ENCODE measurements around the gene EFL1.
A peak's percentile ranks its signal among the peaks of the same experiment; 100 is the strongest.
"Not testable (repeated sequence)": the region's sequence is repeated elsewhere in the genome, so short reads cannot be mapped to it uniquely, and the experiment has no call there.

EFL1 gene

DNA sequence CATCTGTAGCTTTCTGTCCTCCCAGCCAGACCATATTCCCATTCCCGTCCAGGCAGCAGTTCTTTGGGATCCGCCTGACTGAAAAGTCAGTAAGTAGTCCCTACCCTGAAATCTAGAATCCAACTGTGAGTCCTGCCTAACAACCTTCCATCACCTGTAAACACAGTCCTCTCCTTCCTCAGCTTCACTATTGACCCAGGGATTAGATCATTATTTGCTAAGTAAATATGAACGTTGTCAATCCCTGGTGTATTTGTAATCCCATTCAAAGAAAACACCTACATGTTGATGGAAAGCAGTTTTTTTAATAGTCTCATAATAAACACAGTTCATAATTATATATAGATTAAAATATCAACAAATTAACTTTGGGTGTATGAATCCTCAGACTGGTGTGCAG, 816 bp upstream of the EFL1 start:
- H3K4me3 ChIP-seq (ENCODE audit: low read depth, low read length), result peak overlapping the region; percentile 88
- no peak for DNase-seq (ENCODE audit: low read depth)
- TF ChIP-seq, protein P1, sequence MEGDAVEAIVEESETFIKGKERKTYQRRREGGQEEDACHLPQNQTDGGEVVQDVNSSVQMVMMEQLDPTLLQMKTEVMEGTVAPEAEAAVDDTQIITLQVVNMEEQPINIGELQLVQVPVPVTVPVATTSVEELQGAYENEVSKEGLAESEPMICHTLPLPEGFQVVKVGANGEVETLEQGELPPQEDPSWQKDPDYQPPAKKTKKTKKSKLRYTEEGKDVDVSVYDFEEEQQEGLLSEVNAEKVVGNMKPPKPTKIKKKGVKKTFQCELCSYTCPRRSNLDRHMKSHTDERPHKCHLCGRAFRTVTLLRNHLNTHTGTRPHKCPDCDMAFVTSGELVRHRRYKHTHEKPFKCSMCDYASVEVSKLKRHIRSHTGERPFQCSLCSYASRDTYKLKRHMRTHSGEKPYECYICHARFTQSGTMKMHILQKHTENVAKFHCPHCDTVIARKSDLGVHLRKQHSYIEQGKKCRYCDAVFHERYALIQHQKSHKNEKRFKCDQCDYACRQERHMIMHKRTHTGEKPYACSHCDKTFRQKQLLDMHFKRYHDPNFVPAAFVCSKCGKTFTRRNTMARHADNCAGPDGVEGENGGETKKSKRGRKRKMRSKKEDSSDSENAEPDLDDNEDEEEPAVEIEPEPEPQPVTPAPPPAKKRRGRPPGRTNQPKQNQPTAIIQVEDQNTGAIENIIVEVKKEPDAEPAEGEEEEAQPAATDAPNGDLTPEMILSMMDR (IDR thresholded peaks at IDR 0.05; ENCODE audit: low read depth, low read length, missing control alignments), result no peak

DNA sequence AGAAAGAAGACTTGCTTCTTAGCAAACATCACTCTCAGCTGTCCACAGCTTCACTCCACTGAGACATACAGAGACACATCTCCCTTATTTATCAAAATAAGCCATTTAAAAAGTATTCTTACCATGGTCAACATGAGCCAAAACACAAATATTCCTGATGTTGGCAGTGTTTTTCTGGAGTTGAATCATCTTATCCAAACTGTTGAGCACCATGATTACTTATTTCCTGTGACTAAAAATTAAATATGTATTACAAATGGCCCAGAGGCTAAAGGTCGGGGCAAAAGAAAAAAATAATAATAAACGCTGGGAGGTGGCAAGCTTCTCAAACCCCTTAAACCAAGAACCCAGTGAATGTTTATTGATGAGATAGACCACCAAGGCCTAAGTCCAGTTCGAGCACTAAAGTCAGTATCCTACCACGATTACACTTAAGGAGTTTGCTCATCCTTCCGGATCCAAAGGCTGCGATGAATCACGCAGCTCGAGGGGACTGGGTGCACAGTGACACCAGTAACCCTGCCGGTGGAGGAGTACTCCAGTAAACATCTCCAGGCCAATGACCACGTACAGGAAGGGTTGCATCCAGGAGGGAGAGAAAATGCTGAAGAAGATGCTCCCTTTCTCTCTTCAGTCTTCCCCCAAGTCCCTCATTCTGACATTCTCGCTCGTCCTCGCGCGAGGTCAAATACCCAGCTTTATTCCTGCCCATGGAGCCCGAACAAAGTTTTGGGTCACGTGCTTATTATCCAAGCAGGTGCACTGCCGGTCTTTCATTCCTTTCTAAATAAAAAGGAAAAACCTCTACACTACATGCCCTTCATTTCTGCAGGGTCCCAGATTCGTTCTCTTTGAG, 740 bp downstream of the EFL1 start:
- peak overlapping the region; percentile 88 for H3K4me3 ChIP-seq (ENCODE audit: low read depth, low read length)
- DNase-seq (ENCODE audit: low read depth), result not testable (repeated sequence)

DNA sequence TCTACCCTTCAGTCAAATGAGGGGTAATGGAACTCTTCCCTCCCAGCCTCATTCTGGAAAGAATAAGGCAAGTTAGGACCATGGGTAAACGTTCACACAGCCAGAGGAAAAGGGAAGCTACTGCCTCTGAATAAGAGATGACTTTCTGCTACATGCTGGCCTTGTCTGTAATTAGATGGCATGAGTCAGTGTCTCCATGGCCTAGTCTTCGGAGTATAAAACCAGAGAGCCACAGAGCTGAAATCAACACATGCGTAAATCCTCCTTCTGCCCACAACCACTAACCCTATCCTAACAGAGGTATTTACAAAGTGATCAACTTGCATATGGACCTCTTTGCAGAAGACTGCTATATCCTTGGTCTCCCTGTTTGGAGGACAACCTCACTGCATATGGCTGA, 14.3 kb downstream of the EFL1 start:
- not testable (repeated sequence) for H3K4me3 ChIP-seq (ENCODE audit: low read depth, low read length); DNase-seq (ENCODE audit: low read depth)

DNA sequence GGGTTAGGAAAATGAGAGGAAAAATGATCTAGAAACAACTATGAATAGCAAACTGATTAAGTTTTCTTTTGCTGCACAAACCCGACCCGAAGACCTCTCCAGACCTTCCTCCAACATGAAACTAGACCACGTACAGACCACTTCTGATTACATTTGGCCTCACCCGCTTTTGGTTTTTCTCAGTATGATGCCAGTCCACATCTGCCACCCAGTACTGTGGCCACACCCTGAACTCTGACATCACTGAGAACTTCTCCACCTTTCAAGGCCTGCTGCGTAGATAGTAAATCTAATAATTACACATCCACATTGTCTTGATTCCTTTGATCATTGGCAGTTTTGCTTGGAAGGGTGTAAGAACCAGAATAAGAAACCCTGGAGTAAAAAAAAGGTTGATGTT, 16.6 kb downstream of the EFL1 start:
- not testable (repeated sequence) for DNase-seq (ENCODE audit: low read depth); H3K4me3 ChIP-seq (ENCODE audit: low read depth, low read length)

DNA sequence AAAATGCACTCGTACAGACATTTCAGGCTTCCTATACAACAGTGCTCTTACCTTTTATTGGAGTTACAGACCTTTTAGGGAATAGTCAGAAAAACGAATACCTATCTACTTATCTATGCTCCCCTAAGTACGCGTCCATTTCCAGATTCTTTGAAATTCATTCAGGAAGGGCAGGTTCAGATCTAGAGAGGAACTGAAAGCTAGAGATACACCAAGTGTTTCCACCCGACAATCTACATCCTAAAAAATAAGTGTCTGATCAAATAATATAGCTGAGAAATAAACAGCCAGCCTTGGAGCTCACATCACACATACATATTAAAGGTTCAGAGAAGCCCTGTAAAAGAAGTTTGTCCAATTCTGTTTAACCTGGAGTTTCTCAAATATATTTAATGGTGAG, 18.9 kb downstream of the EFL1 start:
- H3K4me3 ChIP-seq (ENCODE audit: low read depth, low read length); DNase-seq (ENCODE audit: low read depth): not testable (repeated sequence)

DNA sequence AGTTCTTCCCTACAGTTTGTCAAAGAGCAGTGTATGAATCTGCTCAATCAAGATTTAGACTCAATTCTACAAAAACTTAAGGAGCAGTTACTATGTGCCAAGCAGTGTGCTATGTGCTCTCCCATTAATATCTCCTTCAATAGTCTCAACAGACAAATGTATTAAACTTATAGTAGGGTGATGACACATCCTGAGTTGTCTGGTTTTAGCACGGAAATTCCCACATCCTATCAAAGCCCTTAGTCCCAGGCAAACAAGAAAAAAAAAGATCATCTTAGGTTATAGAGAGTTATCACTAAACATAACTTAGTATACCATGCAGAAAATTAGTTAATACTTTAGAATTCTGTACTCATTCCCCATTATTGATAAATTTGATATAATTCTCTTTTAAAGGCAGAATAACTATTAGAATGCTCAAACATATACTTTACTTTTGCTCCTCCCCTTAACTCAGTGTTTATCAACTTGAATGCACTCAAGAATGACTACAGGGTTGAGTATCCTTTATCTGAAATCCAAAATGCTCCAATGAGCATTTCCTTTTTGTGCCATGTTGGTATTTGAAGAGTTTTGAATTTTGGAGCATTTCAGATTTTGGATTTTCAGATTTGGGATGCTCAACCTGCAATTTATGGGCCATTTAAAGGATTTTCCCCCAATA, 20.6 kb downstream of the EFL1 start:
- H3K4me3 ChIP-seq (ENCODE audit: low read depth, low read length); DNase-seq (ENCODE audit: low read depth): not testable (repeated sequence)

DNA sequence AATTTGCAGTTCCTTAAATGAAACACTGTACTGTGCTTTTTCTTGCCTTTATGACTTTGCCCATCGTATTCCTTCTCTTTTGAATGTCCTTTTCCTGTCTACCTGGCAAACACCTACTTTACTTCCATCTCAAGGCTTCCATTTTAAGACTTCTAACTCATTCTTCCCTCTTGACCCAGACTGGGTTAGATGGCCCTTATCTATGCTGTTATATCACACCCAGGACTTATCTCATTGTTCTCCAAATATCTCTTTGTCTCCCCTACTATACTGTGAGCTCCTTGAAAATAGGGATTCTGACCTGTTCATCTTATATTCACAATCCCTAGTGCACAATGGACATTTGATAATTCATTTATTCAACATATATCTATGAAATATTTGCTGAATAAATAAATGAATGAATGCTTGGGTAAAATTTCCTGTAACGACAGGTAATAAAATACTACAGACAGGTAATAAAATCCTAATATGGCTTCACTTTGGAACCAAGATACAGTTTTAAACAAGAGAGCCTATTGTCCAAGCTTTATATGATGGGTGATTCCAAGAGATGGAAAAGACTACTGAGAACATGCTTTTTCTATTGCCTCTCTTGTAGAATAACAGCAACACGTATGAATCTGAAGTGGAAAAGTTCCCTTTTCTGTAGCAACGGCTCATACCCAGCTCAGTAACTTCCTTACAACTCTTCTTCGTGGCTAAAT, 22.7 kb downstream of the EFL1 start:
- H3K4me3 ChIP-seq (ENCODE audit: low read depth, low read length), result no peak overlapping the region
- DNase-seq (ENCODE audit: low read depth), result no peak
- TF ChIP-seq, protein P1 (IDR thresholded peaks at IDR 0.05; ENCODE audit: low read depth, low read length, missing control alignments), result no peak

DNA sequence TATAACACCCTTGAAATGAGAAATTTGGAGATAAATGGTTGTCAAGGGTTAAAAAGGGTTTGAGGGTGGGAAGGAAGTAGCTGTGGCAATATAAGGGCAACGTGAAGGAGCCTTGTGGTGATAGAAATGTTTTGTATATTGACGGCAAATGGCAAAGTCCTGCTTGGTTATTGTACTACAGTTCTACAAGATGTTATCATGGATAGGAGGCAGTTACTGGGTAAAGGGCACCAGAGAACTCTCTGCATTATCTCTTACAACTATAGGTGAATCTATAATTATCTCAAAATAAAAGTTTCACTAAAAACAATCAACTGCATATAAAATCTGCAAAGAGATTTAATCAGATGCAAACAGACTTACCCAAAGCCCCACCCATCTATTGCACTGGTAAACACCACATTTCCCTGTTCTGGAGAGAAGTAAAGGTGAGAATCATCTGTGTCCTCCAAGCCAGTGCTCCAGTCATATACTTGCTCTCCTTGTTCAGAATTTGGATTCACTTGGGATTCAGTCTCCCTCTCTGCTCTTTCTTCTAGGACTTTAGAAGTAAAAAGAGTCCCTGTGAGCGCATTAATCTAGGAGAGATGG, 24.5 kb downstream of the EFL1 start:
- not testable (repeated sequence) for H3K4me3 ChIP-seq (ENCODE audit: low read depth, low read length); DNase-seq (ENCODE audit: low read depth)

DNA sequence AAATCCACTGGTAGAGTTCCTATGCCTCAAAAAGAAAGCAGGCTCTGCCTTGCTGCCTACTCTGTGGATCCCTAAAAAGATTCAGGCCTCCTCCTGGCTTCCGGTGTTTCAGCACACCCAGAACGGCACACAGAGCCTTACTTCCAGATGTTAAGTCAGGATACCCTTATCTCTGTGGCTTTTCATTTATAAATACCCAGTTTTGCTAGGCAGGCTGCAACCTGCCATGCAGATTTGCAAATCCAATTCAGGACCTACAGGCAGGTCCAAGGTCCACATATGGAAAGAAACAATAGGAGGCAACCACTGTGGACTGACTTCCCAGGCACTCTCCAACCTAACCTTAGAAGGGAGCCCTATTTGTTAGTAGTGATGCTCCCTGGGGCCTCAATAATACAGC, 30.7 kb downstream of the EFL1 start:
- no peak overlapping the region for H3K4me3 ChIP-seq (ENCODE audit: low read depth, low read length)
- no peak for DNase-seq (ENCODE audit: low read depth)
- TF ChIP-seq, protein P1 (IDR thresholded peaks at IDR 0.05; ENCODE audit: low read depth, low read length, missing control alignments), result no peak

DNA sequence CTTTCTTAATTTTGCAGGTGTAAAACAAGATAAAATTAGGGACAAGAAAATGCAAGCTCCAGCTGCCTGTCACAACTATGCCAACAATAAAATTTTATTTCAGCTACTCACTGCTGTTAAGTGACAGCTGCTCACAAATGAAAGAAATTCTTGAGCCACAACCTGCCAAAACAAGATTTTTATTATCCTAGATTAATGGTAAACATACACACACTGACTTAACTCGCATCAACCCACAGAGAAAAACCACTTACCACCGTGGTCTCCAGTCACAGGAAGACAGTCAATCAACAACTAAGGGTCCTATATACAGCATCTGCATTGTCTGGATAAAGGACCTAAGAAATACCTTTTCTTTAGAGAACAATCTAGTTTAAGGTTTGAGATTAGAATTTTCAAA, 31.3 kb downstream of the EFL1 start:
- no peak overlapping the region for H3K4me3 ChIP-seq (ENCODE audit: low read depth, low read length)
- no peak for DNase-seq (ENCODE audit: low read depth)
- TF ChIP-seq, protein P1 (IDR thresholded peaks at IDR 0.05; ENCODE audit: low read depth, low read length, missing control alignments), result no peak
